Small intestine (tissue), 7 donors: ENCODE data around the gene CD47. TPM values are rescaled to one million over a fixed set of nuclear protein-coding genes. Genes with fewer than 3 reads are reported as not detected.
A peak's percentile ranks its signal among the peaks of the same experiment; 100 is the strongest.

Experiments
- DNase-seq, 2 donors: peaks; one replicate each; pipeline versions ENCODE4 v3.0.0 to v3.0.0-alpha.2; 2013
- FAIRE-seq: peaks from 2 replicates; lab custom pipeline; 2012; peaks lifted over from hg19 to GRCh38; lab: Jason Lieb, UNC
- H3K27ac ChIP-seq, 3 donors: one replicate each; pipeline ENCODE4 v1.5.1; 2013; ENCODE audit warnings: low read length in 2 of 3, mild to moderate bottlenecking in 2 of 3, control low read depth in 1 of 3, inconsistent platforms in 1 of 3, low read depth in 1 of 3, moderate library complexity in 1 of 3
- H3K27me3 ChIP-seq, 3 donors: one replicate each; pipeline ENCODE4 v1.6.1; 2013; ENCODE audit warnings: low read length in 3 of 3, inconsistent platforms in 1 of 3; ENCODE audit not compliant: control insufficient read depth in 3 of 3, insufficient read depth in 3 of 3
- H3K36me3 ChIP-seq, 3 donors: one replicate each; pipeline ENCODE4 v1.6.1; 2013; ENCODE audit warnings: low read length in 3 of 3, inconsistent platforms in 1 of 3, low read depth in 1 of 3, mild to moderate bottlenecking in 1 of 3, moderate library complexity in 1 of 3; ENCODE audit not compliant: control insufficient read depth in 3 of 3, insufficient read depth in 2 of 3
- H3K4me1 ChIP-seq, 3 donors: one replicate each; pipeline ENCODE4 v1.6.1; 2013; ENCODE audit warnings: low read length in 2 of 3, inconsistent platforms in 1 of 3, low read depth in 1 of 3, mild to moderate bottlenecking in 1 of 3, moderate library complexity in 1 of 3; ENCODE audit not compliant: control insufficient read depth in 3 of 3, insufficient read depth in 2 of 3
- H3K4me3 ChIP-seq, 3 donors: one replicate each; pipeline ENCODE4 v1.5.1; 2013; ENCODE audit warnings: low read length in 3 of 3, control low read depth in 1 of 3, inconsistent platforms in 1 of 3, low read depth in 1 of 3, mild to moderate bottlenecking in 1 of 3, moderate library complexity in 1 of 3
- H3K9me3 ChIP-seq, 2 donors: one replicate each; pipeline ENCODE4 v1.6.1; 2013; ENCODE audit warnings: low read depth in 1 of 2, low read length in 1 of 2; ENCODE audit not compliant: control insufficient read depth in 2 of 2, insufficient read depth in 1 of 2
- WGBS, 3 donors: extraction: QIAGEN DNeasy Blood & Tissue Kit; methylation state at CpG; one replicate each; pipeline ENCODE4 v1.1.7; 2013; 5-methylcytosine and 5-hydroxymethylcytosine counted together
- polyA plus RNA-seq, 4 donors: library from polyadenylated mRNA; stranded (reverse) in 3 of 4; unstranded in 1 of 4; fragments of 200-250 nt in 3 of 4; fragments of 120-200 nt in 1 of 4; gene quantifications; one replicate each; pipeline versions ENCODE4 v1.2.1 to v1.2.3, GENCODE V29; 2013
- donor health status: healthy with polysubstance abuse.
- donor health status: control.
- donor health status: control.
- donor health status: Bipolar disorder and iron deficiency.
- donor health status: healthy.

The CD47 gene
- polyA plus RNA-seq, 4 donors, result 18.9 to 68.2 (median 48.2) TPM

GRCh38 chr3:108006881-108007331, 83.9 kb downstream of the CD47 start:
- DNase-seq (no peak), FAIRE-seq (no peak)
- Histone ChIP-seq H3K4me1 (peaks cover 0 to 20% (median 0%) of the 10 kb centered on the region in 3 donors), H3K9me3 (no peaks in the 10 kb centered on the region), H3K27ac (no peak overlapping the region), H3K36me3 (no peaks in the 10 kb centered on the region), H3K4me3 (no peak overlapping the region), H3K27me3 (no peaks in the 10 kb centered on the region)
- 57 to 69% (median 69%) methylated on average over 2 of the region's 2 CpGs for WGBS, 3 donors

DNA sequence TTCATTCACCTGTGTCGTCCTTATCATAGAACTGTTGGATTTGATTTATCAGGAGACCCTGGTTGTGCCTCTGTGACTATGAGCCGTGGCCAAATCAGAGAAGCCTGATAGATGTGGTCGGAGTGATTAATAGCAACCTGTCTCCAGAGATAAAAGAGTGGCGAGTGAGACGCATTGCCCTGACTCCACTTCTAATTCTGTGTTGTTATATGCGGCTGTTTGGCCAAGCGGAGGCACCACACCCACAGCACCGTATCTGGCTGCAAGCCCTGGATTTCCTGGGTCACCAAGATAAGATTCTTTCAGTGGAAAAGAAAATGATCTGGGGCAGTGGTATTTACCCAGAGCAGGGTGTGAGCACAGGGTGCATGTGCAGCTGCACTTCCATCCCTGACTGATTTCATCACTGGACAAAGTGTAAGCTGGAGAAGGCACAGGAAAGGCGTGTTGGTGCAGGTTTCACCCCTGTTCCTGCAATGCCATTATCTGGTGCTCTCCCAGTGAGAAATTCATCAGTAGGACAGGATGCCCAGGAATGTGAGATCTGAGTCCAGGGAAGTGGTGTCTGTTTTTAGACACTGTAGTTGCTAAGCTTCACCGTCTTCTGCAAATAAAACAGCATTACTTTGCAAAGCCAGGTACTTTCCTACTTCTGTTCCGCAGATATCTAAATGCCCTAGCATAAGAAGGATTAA, 84.6 kb downstream of the CD47 start:
- no peak for FAIRE-seq

GRCh38 chr3:108004647-108005046, 86.2 kb downstream of the CD47 start:
- DNase-seq (no peak), FAIRE-seq (no peak)
- Histone ChIP-seq H3K36me3 (no peaks in the 10 kb centered on the region), H3K4me1 (peaks cover 0 to 28% (median 0%) of the 10 kb centered on the region in 3 donors), H3K4me3 (no peak overlapping the region), H3K27me3 (no peaks in the 10 kb centered on the region), H3K27ac (no peak overlapping the region), H3K9me3 (peaks cover 0 to 3% of the 10 kb centered on the region in 2 donors)
- 84 to 90% (median 89%) methylated on average over 9 of the region's 9 CpGs for WGBS, 3 donors

More for the DNA sequence above, 84.6 kb downstream of the CD47 start:
- Histone ChIP-seq H3K4me3 (no peak overlapping the region), H3K36me3 (no peaks in the 10 kb centered on the region), H3K4me1 (peaks cover 0 to 24% (median 0%) of the 10 kb centered on the region in 3 donors), H3K27ac (peak overlapping the region in 1 of 3 donors; percentile 58), H3K27me3 (no peaks in the 10 kb centered on the region), H3K9me3 (no peaks in the 10 kb centered on the region)
- 8 to 39% (median 24%) methylated on average over 11 of the region's 11 CpGs for WGBS, 3 donors
- peak; percentile 89 to 96 for DNase-seq

DNA sequence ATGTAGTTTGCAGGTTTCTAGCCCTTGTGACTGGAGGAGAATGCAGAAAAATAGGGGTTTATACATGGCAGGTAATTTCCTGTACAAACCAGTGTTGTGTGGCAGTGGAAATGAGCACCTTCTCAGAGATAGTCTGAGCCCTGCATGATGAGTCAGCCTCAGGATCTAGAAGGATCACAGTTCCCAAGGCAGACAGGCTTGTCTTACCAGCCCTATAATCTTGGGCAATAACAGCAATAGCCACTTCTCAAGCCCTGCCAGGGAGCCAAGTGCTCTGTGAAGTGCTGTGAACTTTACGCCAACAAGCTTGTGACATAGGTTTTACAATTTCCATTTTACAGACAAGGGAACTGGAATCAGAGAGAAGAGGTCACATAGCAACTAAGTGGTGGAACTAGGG, 89.4 kb downstream of the CD47 start:
- H3K36me3 ChIP-seq, result no peaks in the 10 kb centered on the region
- no peak overlapping the region for H3K4me3 ChIP-seq
- H3K4me1 ChIP-seq, result peaks cover 0 to 22% (median 0%) of the 10 kb centered on the region in 3 donors
- no peaks in the 10 kb centered on the region for H3K27me3 ChIP-seq
- WGBS, 3 donors, result 27 to 71% (median 38%) methylated on average over 1 of the region's 1 CpG
- peaks cover 0 to 3% of the 10 kb centered on the region in 2 donors for H3K9me3 ChIP-seq
- FAIRE-seq (no peak), DNase-seq (peak; percentile 83 to 86)
- H3K27ac ChIP-seq, result peak overlapping the region in 1 of 3 donors; percentile 69

DNA sequence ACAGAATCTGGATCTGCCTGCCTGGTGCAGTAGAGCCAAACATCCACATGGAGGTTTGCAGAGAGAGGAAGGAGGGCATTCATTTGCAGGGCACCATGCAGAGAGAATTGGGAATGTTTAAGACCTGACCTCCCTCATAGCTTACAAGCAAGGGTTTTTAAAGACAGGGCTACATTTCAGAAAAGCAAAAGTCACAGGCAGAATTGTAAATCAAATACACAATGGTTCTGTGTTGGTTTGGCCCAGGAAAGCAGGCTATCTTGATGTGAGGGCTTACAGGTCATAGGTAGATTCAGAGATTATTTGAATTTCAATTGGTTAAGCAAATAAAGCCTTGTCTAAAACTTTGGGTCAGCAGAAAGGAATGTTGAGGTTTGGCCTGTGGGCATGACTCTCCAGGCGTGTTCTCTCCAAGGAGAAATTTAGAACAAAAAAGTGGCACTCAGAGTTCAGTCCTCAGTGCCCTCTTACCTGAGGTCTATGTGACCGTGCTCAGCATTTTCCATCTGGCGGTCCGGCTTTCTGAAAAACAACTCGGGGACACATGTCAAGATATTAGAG, 91.5 kb downstream of the CD47 start:
- Histone ChIP-seq H3K4me3 (no peak overlapping the region), H3K4me1 (peaks cover 0 to 12% (median 0%) of the 10 kb centered on the region in 3 donors), H3K9me3 (peaks cover 0 to 3% of the 10 kb centered on the region in 2 donors), H3K36me3 (no peaks in the 10 kb centered on the region), H3K27ac (no peak overlapping the region), H3K27me3 (no peaks in the 10 kb centered on the region)
- 86 to 99% (median 97%) methylated on average over 5 of the region's 5 CpGs for WGBS, 3 donors
- no peak for DNase-seq
- FAIRE-seq, result no peak

DNA sequence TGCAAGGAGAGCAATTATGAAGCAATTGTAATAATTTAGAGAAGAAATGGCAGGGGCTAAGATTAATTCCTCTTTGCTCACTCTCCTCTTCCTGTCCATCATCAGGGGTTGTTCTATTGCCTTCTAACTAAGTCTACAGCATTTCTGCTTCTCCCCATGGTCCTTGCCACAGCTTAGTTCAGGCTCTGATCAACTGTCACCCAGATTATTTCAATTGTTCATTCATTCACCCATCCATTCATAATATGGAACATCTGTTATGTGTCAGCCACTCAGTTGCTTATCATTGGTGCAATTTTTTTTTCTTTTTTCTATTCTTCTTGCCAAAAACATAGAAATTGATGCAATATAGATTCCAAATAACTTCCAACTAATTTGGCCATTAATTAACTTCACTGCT, 93.2 kb downstream of the CD47 start:
- peaks cover 0 to 12% (median 0%) of the 10 kb centered on the region in 3 donors for H3K4me1 ChIP-seq
- no peak overlapping the region for H3K4me3 ChIP-seq
- DNase-seq (no peak), FAIRE-seq (no peak)
- peaks cover 0 to 3% of the 10 kb centered on the region in 2 donors for H3K9me3 ChIP-seq
- H3K27me3 ChIP-seq, result no peaks in the 10 kb centered on the region
- H3K27ac ChIP-seq, result no peak overlapping the region
- H3K36me3 ChIP-seq, result no peaks in the 10 kb centered on the region

DNA sequence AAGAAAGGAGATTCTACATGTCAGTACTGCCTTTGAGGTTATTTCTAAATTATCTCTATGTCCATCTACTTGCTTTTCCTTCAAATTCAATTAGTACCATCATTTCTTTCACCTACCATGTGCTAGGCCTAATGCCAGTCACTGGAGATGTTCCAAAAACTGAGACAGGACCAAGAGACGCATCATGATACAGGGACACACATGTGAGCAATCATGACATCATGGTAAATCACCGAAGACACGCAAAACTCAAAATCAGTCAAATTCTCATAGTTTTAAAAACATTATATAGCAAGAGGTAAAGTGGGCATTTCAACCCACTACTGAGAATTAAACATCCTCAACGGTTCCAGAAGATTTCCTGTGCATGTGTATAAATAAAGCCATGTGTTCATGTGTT, 95.0 kb downstream of the CD47 start:
- Histone ChIP-seq H3K27ac (no peak overlapping the region), H3K4me3 (no peak overlapping the region), H3K4me1 (peaks cover 0 to under 1% (median 0%) of the 10 kb centered on the region in 3 donors), H3K27me3 (no peaks in the 10 kb centered on the region), H3K9me3 (peaks cover 0 to 3% of the 10 kb centered on the region in 2 donors), H3K36me3 (no peaks in the 10 kb centered on the region)
- DNase-seq, result no peak
- 86 to 98% (median 89%) methylated on average over 4 of the region's 4 CpGs for WGBS, 3 donors
- FAIRE-seq, result no peak

DNA sequence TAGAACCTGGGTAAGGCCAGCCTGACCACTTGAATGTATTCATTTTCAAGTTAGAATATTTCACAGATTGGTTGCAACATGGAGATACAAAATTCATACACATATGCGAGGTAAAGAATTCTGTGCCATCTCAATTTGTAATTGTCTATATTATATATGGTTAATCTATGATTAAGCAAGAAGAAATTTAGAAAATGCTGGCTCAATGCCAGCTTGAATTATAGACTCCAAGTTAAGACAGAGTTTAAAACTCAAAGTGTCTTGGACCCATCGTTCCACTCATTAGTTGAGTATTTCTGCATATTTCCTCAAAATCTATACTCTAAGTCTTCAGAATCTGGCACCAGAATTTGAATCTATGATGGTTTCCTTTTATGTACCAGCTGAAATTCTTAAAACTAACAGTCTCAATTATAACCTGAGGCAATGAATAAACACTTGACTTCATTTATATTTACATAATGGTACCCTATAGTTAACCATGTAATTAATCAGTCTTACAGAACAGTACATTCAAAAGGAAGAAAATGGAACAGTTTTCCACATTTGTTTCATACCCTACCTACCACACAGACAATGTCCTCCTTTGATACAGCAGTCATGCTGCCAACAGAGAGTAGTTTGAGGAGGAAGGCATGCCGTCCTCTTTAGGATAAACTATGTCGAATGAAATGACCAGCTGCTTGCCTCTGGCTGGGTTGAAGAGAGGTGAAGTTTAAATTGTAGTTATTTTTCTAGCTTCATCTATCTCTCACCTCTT, 95.7 kb downstream of the CD47 start:
- FAIRE-seq (no peak), DNase-seq (no peak)
- peaks cover 0 to 2% of the 10 kb centered on the region in 2 donors for H3K9me3 ChIP-seq
- H3K27me3 ChIP-seq, result no peaks in the 10 kb centered on the region
- no peaks in the 10 kb centered on the region for H3K36me3 ChIP-seq
- H3K4me1 ChIP-seq, result no peaks in the 10 kb centered on the region
- H3K27ac ChIP-seq, result no peak overlapping the region
- WGBS, 3 donors, result 76 to 83% (median 79%) methylated on average over 4 of the region's 4 CpGs
- no peak overlapping the region for H3K4me3 ChIP-seq
